ENCODE results near the gene USP20.

USP20 gene

GRCh38 chr9:129823935-129824601, 11.2 kb upstream of the USP20 start, which contains the start of gene TOR1A:
TSS of gene TOR1A (minus strand) at chr9:129824136. CDS start at chr9:129824085, 51 bp downstream.
- peak; percentile 92 for DNase-seq (ENCODE audit: low spot score)

GRCh38 chr9:129826344-129826743, 8.9 kb upstream of the USP20 start:
- DNase-seq (ENCODE audit: low spot score) = no peak

- DNase-seq (ENCODE audit: low spot score) = no peak
These were observed 8.5 kb upstream of the USP20 start for GRCh38 chr9:129826759-129827158.

- no peak for DNase-seq (ENCODE audit: low spot score)
These were observed 7.2 kb upstream of the USP20 start for GRCh38 chr9:129828051-129828450.

- no peak for DNase-seq (ENCODE audit: low spot score)
These were observed 6.3 kb upstream of the USP20 start for GRCh38 chr9:129828969-129829368.

- no peak for DNase-seq (ENCODE audit: low spot score)
These were observed 2.3 kb upstream of the USP20 start for GRCh38 chr9:129832982-129833381.

GRCh38 chr9:129834489-129835127, 650 bp upstream of the USP20 start:
- DNase-seq (ENCODE audit: low spot score) = no peak

- DNase-seq (ENCODE audit: low spot score) = no peak
These were observed 584 bp downstream of the USP20 start for GRCh38 chr9:129835860-129836223.

GRCh38 chr9:129836311-129837007, 1.2 kb downstream of the USP20 start:
- DNase-seq (ENCODE audit: low spot score) = no peak

GRCh38 chr9:129838707-129839259, 3.5 kb downstream of the USP20 start:
- DNase-seq (ENCODE audit: low spot score) = no peak

- DNase-seq (ENCODE audit: low spot score) = no peak
These were observed 4.2 kb downstream of the USP20 start for GRCh38 chr9:129839324-129840023.

GRCh38 chr9:129840034-129840433, 4.8 kb downstream of the USP20 start:
- DNase-seq (ENCODE audit: low spot score) = no peak

GRCh38 chr9:129841071-129841470, 5.8 kb downstream of the USP20 start:
- no peak for DNase-seq (ENCODE audit: low spot score)

GRCh38 chr9:129845373-129845772, 10.1 kb downstream of the USP20 start:
- no peak for DNase-seq (ENCODE audit: low spot score)

- no peak for DNase-seq (ENCODE audit: low spot score)
These were observed 13.6 kb downstream of the USP20 start for GRCh38 chr9:129848712-129849441.

- no peak for DNase-seq (ENCODE audit: low spot score)
These were observed 14.6 kb downstream of the USP20 start for GRCh38 chr9:129849901-129850300.

GRCh38 chr9:129850821-129851550, 15.7 kb downstream of the USP20 start:
- DNase-seq (ENCODE audit: low spot score) = no peak

- no peak for DNase-seq (ENCODE audit: low spot score)
These were observed 16.6 kb downstream of the USP20 start for GRCh38 chr9:129851821-129852220.

GRCh38 chr9:129852579-129852978, 17.3 kb downstream of the USP20 start:
- DNase-seq (ENCODE audit: low spot score) = no peak

- DNase-seq (ENCODE audit: low spot score) = no peak
These were observed 18.4 kb downstream of the USP20 start for GRCh38 chr9:129853614-129854013.

GRCh38 chr9:129854588-129855110, 19.4 kb downstream of the USP20 start:
- DNase-seq (ENCODE audit: low spot score) = no peak

All from COLO829 (cell line).